ENCODE measurements around the gene CPEB2. TPM values are rescaled to one million over a fixed set of nuclear protein-coding genes. Genes with fewer than 3 reads are reported as not detected.

The CPEB2 gene
- total RNA-seq, 4 donors from 2014 or later: 8.7 to 13.1 (median 10.1) TPM

DNA sequence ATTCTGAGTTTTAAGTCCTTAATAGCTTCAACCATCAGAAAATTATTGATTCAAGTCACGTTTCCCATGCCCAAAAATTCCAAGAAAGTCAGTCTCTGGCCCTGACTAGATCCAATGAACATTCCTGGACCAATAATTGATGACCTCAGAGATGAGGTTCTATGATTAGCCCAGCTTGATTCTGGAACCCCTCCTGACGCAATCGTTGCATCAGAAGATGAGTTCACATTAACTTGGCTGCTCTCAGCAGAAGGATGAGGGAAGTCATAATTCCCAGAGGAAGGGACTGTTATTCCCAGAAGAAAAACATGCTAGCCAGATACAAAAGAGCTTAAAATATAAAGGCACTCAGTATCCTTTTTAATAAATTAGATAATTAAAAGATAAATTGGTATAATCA, 34.3 kb upstream of the CPEB2 start:
- no peaks in the 10 kb centered on the region for H3K4me1 ChIP-seq
- no peaks in the 10 kb centered on the region for H3K36me3 ChIP-seq
- TF ChIP-seq, protein P1, sequence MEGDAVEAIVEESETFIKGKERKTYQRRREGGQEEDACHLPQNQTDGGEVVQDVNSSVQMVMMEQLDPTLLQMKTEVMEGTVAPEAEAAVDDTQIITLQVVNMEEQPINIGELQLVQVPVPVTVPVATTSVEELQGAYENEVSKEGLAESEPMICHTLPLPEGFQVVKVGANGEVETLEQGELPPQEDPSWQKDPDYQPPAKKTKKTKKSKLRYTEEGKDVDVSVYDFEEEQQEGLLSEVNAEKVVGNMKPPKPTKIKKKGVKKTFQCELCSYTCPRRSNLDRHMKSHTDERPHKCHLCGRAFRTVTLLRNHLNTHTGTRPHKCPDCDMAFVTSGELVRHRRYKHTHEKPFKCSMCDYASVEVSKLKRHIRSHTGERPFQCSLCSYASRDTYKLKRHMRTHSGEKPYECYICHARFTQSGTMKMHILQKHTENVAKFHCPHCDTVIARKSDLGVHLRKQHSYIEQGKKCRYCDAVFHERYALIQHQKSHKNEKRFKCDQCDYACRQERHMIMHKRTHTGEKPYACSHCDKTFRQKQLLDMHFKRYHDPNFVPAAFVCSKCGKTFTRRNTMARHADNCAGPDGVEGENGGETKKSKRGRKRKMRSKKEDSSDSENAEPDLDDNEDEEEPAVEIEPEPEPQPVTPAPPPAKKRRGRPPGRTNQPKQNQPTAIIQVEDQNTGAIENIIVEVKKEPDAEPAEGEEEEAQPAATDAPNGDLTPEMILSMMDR (IDR thresholded peaks at IDR 0.05 in 4 of 5, conservative IDR thresholded peaks at IDR 0.05 in 1 of 5): no peak
- no peak for TF ChIP-seq POLR2A (IDR thresholded peaks at IDR 0.05)
- no peak overlapping the region for H3K4me3 ChIP-seq
- DNase-seq: no peak
- H3K9me3 ChIP-seq: no peaks in the 10 kb centered on the region
- no peaks in the 10 kb centered on the region for H3K27me3 ChIP-seq
- H3K27ac ChIP-seq: no peak overlapping the region
- in situ Hi-C loops (cut with MboI; ENCODE audit: low sequenced_read_pairs in 4 of 4): no loop called here
- no peak for ATAC-seq
- intact Hi-C loops (cut with DNase I; ENCODE audit: low total_unique reads): no loop called here

DNA sequence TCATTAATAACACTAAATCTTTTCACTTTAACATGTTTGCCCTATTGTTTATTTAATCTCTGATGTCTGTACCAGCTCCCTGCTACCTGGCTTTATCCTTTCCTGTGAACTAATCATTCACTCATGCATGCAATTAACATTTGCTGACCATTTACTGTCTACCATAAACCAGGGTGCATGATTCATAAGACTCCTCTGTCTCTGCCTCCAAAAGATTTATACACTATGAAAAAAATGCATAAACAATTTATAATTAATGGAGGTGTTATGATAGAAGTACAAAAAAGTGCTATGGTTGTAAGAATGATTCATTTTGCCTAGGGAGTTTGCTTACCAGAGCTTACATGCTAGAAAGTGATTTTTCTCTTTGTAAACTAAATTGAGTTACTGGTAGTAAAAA, 24.5 kb upstream of the CPEB2 start:
- no peaks in the 10 kb centered on the region for H3K4me1 ChIP-seq
- intact Hi-C loops (cut with DNase I; ENCODE audit: low total_unique reads) (no loop called here), in situ Hi-C loops (cut with MboI; ENCODE audit: low sequenced_read_pairs in 4 of 4) (no loop called here)
- H3K36me3 ChIP-seq: no peaks in the 10 kb centered on the region
- H3K27ac ChIP-seq: no peak overlapping the region
- DNase-seq (no peak), ATAC-seq (no peak)
- H3K4me3 ChIP-seq: no peak overlapping the region
- H3K27me3 ChIP-seq: peaks cover 0 to 5% (median 0%) of the 10 kb centered on the region in 3 donors
- H3K9me3 ChIP-seq: no peaks in the 10 kb centered on the region
- TF ChIP-seq POLR2A (IDR thresholded peaks at IDR 0.05): no peak
- TF ChIP-seq, protein P1 (IDR thresholded peaks at IDR 0.05 in 4 of 5, conservative IDR thresholded peaks at IDR 0.05 in 1 of 5): no peak

DNA sequence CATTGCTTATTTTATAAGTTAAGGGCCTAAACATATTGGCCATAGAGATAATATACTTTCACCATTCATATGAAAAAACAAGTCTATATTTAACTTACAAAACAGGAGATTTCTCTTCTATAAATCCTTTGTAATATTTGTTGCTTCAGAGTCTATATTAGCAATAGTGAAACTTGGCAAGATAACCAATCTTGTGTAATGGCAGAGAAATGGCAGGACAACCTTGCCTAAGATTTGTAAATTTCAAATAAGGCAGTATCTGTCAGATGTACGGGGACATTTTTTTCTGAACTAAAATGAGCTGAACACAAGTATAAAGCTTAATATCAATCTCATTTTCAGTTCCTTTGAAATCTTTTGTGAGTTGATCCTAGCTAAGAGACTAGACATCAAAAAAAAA, 17.8 kb upstream of the CPEB2 start:
- intact Hi-C loops (cut with DNase I; ENCODE audit: low total_unique reads) (no loop called here), in situ Hi-C loops (cut with MboI; ENCODE audit: low sequenced_read_pairs in 4 of 4) (no loop called here)
- DNase-seq (no peak), ATAC-seq (no peak)
- TF ChIP-seq POLR2A (IDR thresholded peaks at IDR 0.05): no peak
- TF ChIP-seq, protein P1 (IDR thresholded peaks at IDR 0.05 in 4 of 5, conservative IDR thresholded peaks at IDR 0.05 in 1 of 5): no peak
- Histone ChIP-seq H3K36me3 (no peaks in the 10 kb centered on the region), H3K4me1 (no peaks in the 10 kb centered on the region), H3K27ac (no peak overlapping the region), H3K27me3 (no peaks in the 10 kb centered on the region), H3K4me3 (no peak overlapping the region), H3K9me3 (no peaks in the 10 kb centered on the region)

DNA sequence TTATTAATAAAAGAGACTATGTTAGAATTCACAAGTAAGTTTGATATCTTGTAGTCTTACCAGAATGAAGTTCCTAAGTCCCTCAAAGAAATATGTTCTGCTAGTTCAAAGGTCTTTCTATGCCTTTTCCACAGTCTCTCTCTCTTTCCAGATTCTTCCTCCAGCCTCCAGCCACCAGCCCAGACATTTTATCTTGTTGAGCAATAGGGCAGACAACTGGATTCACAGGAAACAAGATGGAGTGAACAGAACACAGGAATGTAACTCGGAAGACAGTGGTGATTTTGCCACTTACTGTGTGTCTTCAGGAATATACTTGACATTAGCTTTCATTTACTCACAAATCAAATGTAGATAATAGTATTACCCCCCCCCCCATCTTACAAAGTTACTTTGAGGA, 17.1 kb upstream of the CPEB2 start:
- ATAC-seq: no peak
- Histone ChIP-seq H3K4me3 (no peak overlapping the region), H3K4me1 (no peaks in the 10 kb centered on the region), H3K36me3 (no peaks in the 10 kb centered on the region), H3K27ac (no peak overlapping the region), H3K27me3 (no peaks in the 10 kb centered on the region), H3K9me3 (no peaks in the 10 kb centered on the region)
- in situ Hi-C loops (cut with MboI; ENCODE audit: low sequenced_read_pairs in 4 of 4): no loop called here
- intact Hi-C loops (cut with DNase I; ENCODE audit: low total_unique reads): no loop called here
- no peak for TF ChIP-seq POLR2A (IDR thresholded peaks at IDR 0.05)
- TF ChIP-seq, protein P1 (IDR thresholded peaks at IDR 0.05 in 4 of 5, conservative IDR thresholded peaks at IDR 0.05 in 1 of 5): no peak
- DNase-seq: no peak

DNA sequence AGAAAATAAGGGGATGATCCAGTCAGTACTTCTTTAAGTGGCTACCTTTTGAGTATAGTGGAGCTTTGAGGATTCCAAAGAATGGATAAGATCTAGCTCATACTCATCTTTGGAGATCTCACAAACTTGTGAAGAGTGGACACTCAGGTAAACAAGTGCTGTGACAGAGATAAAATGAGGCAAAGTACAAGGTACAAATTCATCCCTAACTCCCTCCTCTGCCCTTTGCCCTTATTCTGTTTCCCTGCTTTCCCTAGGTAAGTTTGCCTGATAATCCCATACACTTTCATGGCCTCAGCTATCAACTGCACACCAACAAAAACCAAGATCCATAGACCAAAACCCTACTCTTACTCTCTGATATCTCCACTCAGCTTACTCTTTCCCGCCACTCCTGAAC, 16.4 kb upstream of the CPEB2 start:
- no peak overlapping the region for H3K4me3 ChIP-seq
- no peaks in the 10 kb centered on the region for H3K36me3 ChIP-seq
- ATAC-seq (no peak), DNase-seq (no peak)
- no peak for TF ChIP-seq POLR2A (IDR thresholded peaks at IDR 0.05)
- TF ChIP-seq, protein P1 (IDR thresholded peaks at IDR 0.05 in 4 of 5, conservative IDR thresholded peaks at IDR 0.05 in 1 of 5): no peak
- H3K9me3 ChIP-seq: no peaks in the 10 kb centered on the region
- H3K27ac ChIP-seq: no peak overlapping the region
- H3K27me3 ChIP-seq: no peaks in the 10 kb centered on the region
- in situ Hi-C loops (cut with MboI; ENCODE audit: low sequenced_read_pairs in 4 of 4): no loop called here
- no peaks in the 10 kb centered on the region for H3K4me1 ChIP-seq
- intact Hi-C loops (cut with DNase I; ENCODE audit: low total_unique reads): no loop called here
